Lung (tissue), 12 donors: ENCODE data around the gene BPTF. TPM values are rescaled to one million over a fixed set of nuclear protein-coding genes. Genes with fewer than 3 reads are reported as not detected.

ENCODE experiments used
- ATAC-seq: fragments of 200-7000 bp; cut with Tn5 transposase; one replicate; pipeline ENCODE4 v1.9.1; 2020; ENCODE audit warnings: moderate number of reproducible peaks; ENCODE audit not compliant: insufficient read depth, low FRiP score
- DNase-seq, 3 donors: peaks; one replicate each; pipeline ENCODE4 v3.0.0-alpha.2; 2013 to 2017
- H3K27ac ChIP-seq, 2 donors: one replicate each; pipeline ENCODE4 v1.5.1; 2013; ENCODE audit warnings: mild to moderate bottlenecking in 2 of 2, moderate library complexity in 2 of 2, control low read depth in 1 of 2, inconsistent platforms in 1 of 2, low read depth in 1 of 2, low read length in 1 of 2
- H3K27me3 ChIP-seq, 3 donors: one replicate each; pipeline ENCODE4 v1.5.1; 2013; ENCODE audit warnings: low read length in 2 of 3; ENCODE audit not compliant: control insufficient read depth in 3 of 3, insufficient read depth in 3 of 3
- H3K36me3 ChIP-seq, 4 donors: one replicate each; pipeline ENCODE4 v1.5.1; 2013; ENCODE audit warnings: low read length in 4 of 4, mild to moderate bottlenecking in 1 of 4, moderate library complexity in 1 of 4; ENCODE audit not compliant: control insufficient read depth in 4 of 4, insufficient read depth in 4 of 4
- H3K4me1 ChIP-seq, 5 donors: one replicate each; pipeline ENCODE4 v1.5.1; 2013; ENCODE audit warnings: low read length in 5 of 5, mild to moderate bottlenecking in 2 of 5, moderate library complexity in 1 of 5; ENCODE audit not compliant: control insufficient read depth in 5 of 5, insufficient read depth in 5 of 5
- H3K4me3 ChIP-seq: one replicate; pipeline ENCODE4 v1.5.1; 2013; ENCODE audit warnings: mild to moderate bottlenecking, control low read depth, moderate library complexity
- H3K9ac ChIP-seq, 2 donors: one replicate each; pipeline ENCODE4 v1.5.1; 2013; ENCODE audit warnings: low read length in 2 of 2, control low read depth in 1 of 2; ENCODE audit not compliant: insufficient read depth in 1 of 2
- H3K9me3 ChIP-seq, 4 donors: one replicate each; pipeline ENCODE4 v1.5.1; 2013; ENCODE audit warnings: low read length in 3 of 4, mild to moderate bottlenecking in 1 of 4, moderate library complexity in 1 of 4; ENCODE audit not compliant: control insufficient read depth in 4 of 4, insufficient read depth in 3 of 4
- WGBS, 2 donors: extraction: QIAGEN DNeasy Blood & Tissue Kit; methylation state at CpG; one replicate each; pipeline ENCODE4 v1.1.7; 2013; 5-methylcytosine and 5-hydroxymethylcytosine counted together
- polyA plus RNA-seq, 2 donors: library from polyadenylated mRNA; stranded (reverse); fragments of 200-250 nt; gene quantifications; one replicate each; pipeline ENCODE4 v1.2.1, GENCODE V29; 2013
- total RNA-seq, 2 donors: library from RNA; depleted of rRNA in 1 of 2; stranded (reverse); fragments of >200 nt in 1 of 2; gene quantifications; one replicate each; pipeline ENCODE4 v1.2.1, GENCODE V29; 2014 to 2021
- TF ChIP-seq, protein P1 (sequence below): IDR thresholded peaks from 2 replicates; pipeline ENCODE4 v1.5.1; 2012; ENCODE audit warnings: mild to moderate bottlenecking; ENCODE audit errors: control extremely low read depth, extremely low read depth
- donor health status: control.
- donor health status: control.
- donor health status: Bipolar disorder and iron deficiency.
- donor health status: healthy.
- donor health status: DM: yes; HTN: yes; CAD: no.

The BPTF gene
- total and polyA plus RNA-seq, 4 donors: 12.2 to 179 (median 47.4) TPM

DNA sequence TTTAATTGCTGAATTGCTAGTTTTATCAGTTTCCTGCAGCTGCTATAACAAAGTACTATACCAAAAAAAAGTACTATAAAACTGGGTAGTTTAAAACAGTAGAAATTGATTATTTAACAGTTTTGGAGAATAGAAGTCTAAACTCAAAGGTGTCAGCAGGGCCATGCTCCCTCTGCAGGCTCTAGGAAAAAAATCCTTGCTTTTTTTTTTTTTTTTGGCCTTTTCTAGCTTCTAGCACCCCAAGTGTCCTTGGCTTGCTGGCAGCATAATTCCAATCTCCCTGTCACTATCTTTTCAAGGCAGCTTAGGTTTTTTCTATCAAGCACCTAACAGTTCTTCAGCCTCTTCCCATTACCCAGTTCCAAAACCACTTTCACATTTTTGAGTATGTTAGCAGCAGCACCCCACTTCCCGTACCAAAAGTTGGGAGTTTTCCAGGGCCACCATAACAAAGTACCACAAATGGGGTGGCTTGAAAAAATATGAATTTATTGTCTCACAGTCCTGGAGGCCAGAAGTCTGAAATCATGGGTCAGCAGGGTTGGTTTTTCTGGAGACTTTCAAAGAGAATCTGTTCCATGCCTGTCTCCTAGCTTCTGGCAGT is 37.4 kb downstream of the BPTF start:
- no peak for ATAC-seq

DNA sequence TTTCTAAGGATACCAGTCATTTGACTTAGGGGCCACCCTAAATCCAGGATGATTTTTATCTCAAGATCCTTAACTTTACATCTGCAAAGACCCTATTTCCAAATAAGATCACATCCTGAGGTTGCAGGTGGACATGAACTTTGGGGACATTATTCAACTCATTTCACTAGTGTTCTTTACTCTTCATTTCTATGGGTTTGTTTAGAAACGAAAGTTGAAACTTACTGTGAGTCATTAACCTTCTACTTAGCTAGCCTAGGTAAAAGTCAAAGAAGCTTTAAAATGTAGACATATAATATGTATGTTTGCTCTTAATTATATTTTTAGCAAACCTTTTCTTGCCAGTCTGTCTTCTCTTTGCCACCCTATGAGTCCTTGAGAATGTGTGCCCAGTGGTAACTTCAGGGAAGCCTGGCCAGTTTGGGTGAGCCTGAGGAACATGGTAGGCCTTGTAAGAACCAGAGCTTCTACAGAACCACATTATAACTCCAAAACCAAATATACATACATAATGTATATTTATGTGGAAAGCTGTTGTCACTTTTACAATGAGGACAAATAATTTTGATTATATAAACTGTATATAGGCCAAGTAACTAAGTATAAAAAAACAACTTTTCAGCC is 38.4 kb downstream of the BPTF start:
- ATAC-seq (no peak), DNase-seq (no peak)
- H3K9ac ChIP-seq: no peak overlapping the region
- no peak overlapping the region for H3K27ac ChIP-seq
- TF ChIP-seq, protein P1, sequence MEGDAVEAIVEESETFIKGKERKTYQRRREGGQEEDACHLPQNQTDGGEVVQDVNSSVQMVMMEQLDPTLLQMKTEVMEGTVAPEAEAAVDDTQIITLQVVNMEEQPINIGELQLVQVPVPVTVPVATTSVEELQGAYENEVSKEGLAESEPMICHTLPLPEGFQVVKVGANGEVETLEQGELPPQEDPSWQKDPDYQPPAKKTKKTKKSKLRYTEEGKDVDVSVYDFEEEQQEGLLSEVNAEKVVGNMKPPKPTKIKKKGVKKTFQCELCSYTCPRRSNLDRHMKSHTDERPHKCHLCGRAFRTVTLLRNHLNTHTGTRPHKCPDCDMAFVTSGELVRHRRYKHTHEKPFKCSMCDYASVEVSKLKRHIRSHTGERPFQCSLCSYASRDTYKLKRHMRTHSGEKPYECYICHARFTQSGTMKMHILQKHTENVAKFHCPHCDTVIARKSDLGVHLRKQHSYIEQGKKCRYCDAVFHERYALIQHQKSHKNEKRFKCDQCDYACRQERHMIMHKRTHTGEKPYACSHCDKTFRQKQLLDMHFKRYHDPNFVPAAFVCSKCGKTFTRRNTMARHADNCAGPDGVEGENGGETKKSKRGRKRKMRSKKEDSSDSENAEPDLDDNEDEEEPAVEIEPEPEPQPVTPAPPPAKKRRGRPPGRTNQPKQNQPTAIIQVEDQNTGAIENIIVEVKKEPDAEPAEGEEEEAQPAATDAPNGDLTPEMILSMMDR: no peak
- H3K27me3 ChIP-seq: no peaks in the 10 kb centered on the region
- H3K4me1 ChIP-seq: peaks cover 0 to 4% (median 2%) of the 10 kb centered on the region in 5 donors
- no peaks in the 10 kb centered on the region for H3K9me3 ChIP-seq
- peaks cover 2 to 11% (median 2%) of the 10 kb centered on the region in 4 donors for H3K36me3 ChIP-seq
- WGBS, 2 donors: 84 to 88% methylated on average over 1 of the region's 1 CpG
- no peak overlapping the region for H3K4me3 ChIP-seq

More for the DNA sequence above, 37.4 kb downstream of the BPTF start:
- no peak overlapping the region for H3K4me3 ChIP-seq
- WGBS, 2 donors: 93 to 94% methylated on average over 1 of the region's 1 CpG
- H3K9me3 ChIP-seq: no peaks in the 10 kb centered on the region
- peaks cover 0 to 4% (median 1%) of the 10 kb centered on the region in 5 donors for H3K4me1 ChIP-seq
- H3K9ac ChIP-seq: no peak overlapping the region
- no peak overlapping the region for H3K27ac ChIP-seq
- TF ChIP-seq, protein P1: no peak
- peaks cover 2 to 11% (median 2%) of the 10 kb centered on the region in 4 donors for H3K36me3 ChIP-seq
- no peak for DNase-seq
- no peaks in the 10 kb centered on the region for H3K27me3 ChIP-seq

DNA sequence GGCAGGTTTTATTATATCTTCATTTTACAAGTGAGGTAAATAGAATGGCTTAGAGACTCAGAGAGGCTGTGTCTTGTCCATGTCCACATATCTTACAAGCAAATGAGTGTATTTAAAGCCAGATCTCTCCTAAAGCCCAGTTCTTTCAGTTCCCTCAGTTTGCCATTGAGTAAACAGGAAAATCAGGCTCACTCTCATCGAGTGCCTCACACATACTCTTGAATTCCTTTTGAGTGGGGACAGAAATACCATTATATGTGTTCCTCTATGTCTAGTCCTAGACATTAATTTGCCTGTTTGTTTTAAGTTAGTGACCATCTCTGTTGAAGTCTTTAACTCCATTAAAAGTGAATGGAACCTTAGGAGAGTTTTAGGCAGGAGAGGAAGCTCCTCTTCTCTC is 40.1 kb downstream of the BPTF start:
- Histone ChIP-seq H3K27ac (no peak overlapping the region), H3K4me3 (no peak overlapping the region), H3K9ac (no peak overlapping the region), H3K36me3 (peaks cover 2 to 11% (median 5%) of the 10 kb centered on the region in 4 donors), H3K27me3 (no peaks in the 10 kb centered on the region), H3K4me1 (peaks cover 0 to 3% (median 1%) of the 10 kb centered on the region in 5 donors), H3K9me3 (no peaks in the 10 kb centered on the region)
- DNase-seq (peak in 1 of 3 donors; percentile 27), ATAC-seq (no peak)
- TF ChIP-seq, protein P1: no peak
- WGBS, 2 donors: 28 to 37% methylated on average over 1 of the region's 1 CpG
